Hematopoietic multipotent progenitor cell treated with erythropoietin and hydrocortisone succinate and interleukin-3 and kit ligand, for 15 days (in vitro differentiated cells): ENCODE measurements around the gene MTX2.

ENCODE experiments used
- DNase-seq: peaks from one replicate; pipeline ENCODE4 v3.0.0-alpha.2; 2015; ENCODE audit warnings: low spot score

MTX2 gene

GRCh38 chr2:176380341-176380740, 111.1 kb downstream of the MTX2 start:
- no peak for DNase-seq

DNA sequence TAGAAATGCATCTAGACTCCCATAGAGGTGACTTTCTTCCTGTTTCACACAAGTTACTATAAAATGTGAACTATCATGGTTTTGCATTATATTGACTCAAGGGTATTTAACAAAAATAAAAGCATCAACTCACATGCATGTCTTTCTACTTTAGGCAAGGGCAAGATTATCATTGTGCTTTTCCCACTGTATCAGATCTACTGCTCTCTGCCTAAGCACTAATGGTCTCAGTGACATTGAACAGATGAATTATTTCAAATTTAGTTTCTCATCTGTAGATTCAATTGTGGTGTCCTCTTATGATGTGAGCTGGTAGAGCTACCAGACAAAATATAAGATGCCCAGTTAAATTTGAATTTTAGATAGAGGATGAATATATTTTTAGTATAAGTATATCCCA, 113.9 kb downstream of the MTX2 start:
- no peak for DNase-seq

GRCh38 chr2:176383836-176384442, 114.7 kb downstream of the MTX2 start:
- no peak for DNase-seq

DNA sequence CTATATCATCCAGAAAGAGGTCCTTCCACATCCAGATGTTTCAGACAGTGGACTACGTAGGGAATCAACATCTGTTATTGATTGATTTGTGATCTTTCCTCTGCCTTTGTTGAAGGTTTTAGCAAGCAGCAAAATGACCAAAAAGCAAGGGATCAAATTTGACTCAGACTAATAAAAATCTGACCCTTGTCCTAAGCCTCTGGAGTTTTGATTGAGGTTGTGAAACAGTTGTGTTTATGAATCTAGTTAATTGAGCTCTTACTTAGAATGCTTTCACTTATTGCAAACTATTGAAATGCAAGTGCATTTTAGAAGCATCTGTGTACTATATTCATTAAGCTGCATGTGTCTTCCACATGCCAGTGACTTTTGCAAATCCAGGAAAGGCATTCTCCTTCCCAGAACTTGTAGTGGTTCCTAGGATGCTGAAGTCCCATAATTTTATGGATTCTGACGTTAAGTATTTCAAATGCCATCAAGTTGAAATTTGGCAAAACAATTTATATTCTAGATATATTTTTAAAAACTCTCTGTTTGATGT, 116.0 kb downstream of the MTX2 start:
- DNase-seq = no peak

- DNase-seq = no peak
Measured at GRCh38 chr2:176385838-176386237, 116.6 kb downstream of the MTX2 start.
